ENCODE data around the gene HSBP1. TPM values are rescaled to one million over a fixed set of nuclear protein-coding genes. Genes with fewer than 3 reads are reported as not detected.

HSBP1 gene
- total RNA-seq, 1 experiment from 2014 or later: 235 TPM

DNA sequence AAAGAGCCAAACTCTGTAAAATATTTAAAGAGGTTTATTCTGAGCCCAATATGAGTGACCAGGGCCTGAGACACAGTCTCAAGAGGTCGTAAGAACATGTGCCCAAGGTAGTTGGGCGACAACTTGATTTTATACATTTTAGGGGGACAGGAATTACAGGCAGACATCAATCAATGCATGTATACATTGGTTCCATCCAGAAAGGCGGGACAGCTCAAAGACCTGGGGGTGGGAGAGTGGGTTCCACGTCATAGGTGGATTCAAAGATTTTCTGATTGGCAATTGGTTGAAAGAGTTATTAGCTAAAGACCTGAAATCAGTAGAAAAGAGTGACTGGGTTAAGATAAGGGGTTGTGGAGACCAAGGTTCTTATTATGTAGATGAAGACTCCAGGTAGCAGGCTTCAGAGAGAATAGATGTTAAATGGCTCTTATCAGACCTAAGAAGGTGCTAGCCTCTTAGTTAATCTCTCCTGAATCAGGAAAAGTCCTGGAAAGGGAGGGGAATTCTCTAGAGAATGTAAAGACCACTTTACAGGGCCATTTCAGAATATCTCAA is 32.4 kb downstream of the HSBP1 start:
- H3K9me3 ChIP-seq: 0 out of 2 replicates have a peak, but pooled peaks cover 10% of the 10 kb centered on the region
- no peaks in the 10 kb centered on the region for H3K4me1 ChIP-seq
- TF ChIP-seq, protein P1, sequence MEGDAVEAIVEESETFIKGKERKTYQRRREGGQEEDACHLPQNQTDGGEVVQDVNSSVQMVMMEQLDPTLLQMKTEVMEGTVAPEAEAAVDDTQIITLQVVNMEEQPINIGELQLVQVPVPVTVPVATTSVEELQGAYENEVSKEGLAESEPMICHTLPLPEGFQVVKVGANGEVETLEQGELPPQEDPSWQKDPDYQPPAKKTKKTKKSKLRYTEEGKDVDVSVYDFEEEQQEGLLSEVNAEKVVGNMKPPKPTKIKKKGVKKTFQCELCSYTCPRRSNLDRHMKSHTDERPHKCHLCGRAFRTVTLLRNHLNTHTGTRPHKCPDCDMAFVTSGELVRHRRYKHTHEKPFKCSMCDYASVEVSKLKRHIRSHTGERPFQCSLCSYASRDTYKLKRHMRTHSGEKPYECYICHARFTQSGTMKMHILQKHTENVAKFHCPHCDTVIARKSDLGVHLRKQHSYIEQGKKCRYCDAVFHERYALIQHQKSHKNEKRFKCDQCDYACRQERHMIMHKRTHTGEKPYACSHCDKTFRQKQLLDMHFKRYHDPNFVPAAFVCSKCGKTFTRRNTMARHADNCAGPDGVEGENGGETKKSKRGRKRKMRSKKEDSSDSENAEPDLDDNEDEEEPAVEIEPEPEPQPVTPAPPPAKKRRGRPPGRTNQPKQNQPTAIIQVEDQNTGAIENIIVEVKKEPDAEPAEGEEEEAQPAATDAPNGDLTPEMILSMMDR (IDR thresholded peaks at IDR 0.05; ENCODE audit: insufficient read depth in 1 of 2, low read depth in 1 of 2, low read length in 1 of 2, severe bottlenecking in 1 of 2, unreplicated experiment in 1 of 2): no peak
- no peak overlapping the region for H3K4me3 ChIP-seq (ENCODE audit: low read depth, low read length)
- H3K27me3 Mint-ChIP-seq (ENCODE audit: insufficient read depth, unreplicated experiment): peaks cover 2% of the 10 kb centered on the region
- no peak overlapping the region for H3K4me3 Mint-ChIP-seq (ENCODE audit: unreplicated experiment)
- no peak for DNase-seq
- no peaks in the 10 kb centered on the region for H3K36me3 ChIP-seq (ENCODE audit: control insufficient read depth, insufficient read depth, low read length)
- CTCF ChIA-PET: no interaction called here
- POLR2A ChIA-PET: no interaction called here
- no TSS peak for BruUV-seq (replicated peaks)
- H3K27ac Mint-ChIP-seq (ENCODE audit: unreplicated experiment): no peak overlapping the region
- no peaks in the 10 kb centered on the region for H3K27me3 ChIP-seq (replicated peaks; ENCODE audit: control insufficient read depth, insufficient read depth, low read length)
- H3K36me3 Mint-ChIP-seq (ENCODE audit: insufficient read depth, unreplicated experiment): no peaks in the 10 kb centered on the region
- peaks cover 15% of the 10 kb centered on the region for H3K9me3 Mint-ChIP-seq (ENCODE audit: unreplicated experiment)
- intact Hi-C loops (cut with micrococcal nuclease; ENCODE audit: unreplicated experiment): no loop called here
- no peaks in the 10 kb centered on the region for H3K4me1 Mint-ChIP-seq (ENCODE audit: low read depth, unreplicated experiment)

DNA sequence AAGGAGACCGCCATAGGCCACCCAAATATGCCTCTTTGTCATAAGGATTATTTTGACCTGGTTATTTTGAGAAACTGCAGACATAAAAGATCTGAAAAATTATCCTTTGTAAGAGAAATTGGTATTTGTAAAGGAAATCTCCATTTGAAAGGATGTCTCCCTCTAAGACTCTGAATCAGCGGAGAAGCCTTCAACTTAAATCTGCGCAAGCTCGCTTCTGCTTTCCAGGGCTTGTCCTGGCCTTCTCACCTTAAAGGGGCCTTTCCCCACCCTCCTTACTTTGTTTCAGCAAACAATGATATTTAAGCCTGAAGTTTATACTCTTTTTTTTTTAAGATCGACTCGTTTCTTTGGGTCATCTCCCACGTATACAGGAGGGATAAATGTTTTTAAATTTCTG is 34.5 kb downstream of the HSBP1 start:
- intact Hi-C loops (cut with micrococcal nuclease; ENCODE audit: unreplicated experiment): no loop called here
- no peaks in the 10 kb centered on the region for H3K4me1 Mint-ChIP-seq (ENCODE audit: low read depth, unreplicated experiment)
- POLR2A ChIA-PET: no interaction called here

DNA sequence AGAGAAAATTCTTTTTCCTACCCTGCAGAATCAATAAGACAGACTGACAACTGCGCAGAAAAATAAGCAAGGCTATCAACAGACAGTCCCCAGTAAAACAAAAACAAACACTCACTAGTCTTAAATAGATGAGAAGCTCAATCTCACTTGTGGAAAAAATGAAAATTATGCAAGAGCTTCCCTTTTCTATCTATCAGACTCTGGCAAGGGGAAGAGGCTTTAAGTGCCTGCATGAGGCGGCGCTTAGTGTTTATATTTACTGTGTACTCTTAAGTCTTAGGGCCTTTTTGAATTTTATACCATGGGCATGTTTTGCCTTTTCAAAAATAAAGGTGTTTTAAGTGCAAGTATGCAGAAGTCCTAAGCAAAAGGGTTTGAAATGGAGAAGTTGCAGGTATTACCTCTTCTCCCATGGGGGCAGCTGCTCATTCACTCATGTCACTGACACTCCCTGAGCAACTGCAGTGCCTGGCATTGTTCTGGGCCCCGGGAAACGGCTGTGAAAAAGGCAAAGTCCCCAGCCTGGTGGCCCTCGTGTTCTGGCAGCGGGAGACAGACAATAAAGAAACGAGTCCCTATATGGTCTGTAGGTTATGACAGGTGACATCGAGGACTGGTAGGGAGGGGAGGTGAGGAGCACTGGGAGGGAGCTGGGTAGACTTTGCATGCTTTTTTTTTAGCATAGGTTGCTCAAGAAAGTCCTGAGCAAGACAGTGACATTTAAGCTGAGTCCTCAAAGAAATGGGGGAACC is 35.2 kb downstream of the HSBP1 start:
- ChIA-PET CTCF (no interaction called here), POLR2A (no interaction called here)
- no peaks in the 10 kb centered on the region for H3K4me1 ChIP-seq
- no TSS peak for BruUV-seq (replicated peaks)
- Mint-ChIP-seq H3K36me3 (ENCODE audit: insufficient read depth, unreplicated experiment) (no peaks in the 10 kb centered on the region), H3K9me3 (ENCODE audit: unreplicated experiment) (peaks cover 15% of the 10 kb centered on the region), H3K4me3 (ENCODE audit: unreplicated experiment) (no peak overlapping the region), H3K27me3 (ENCODE audit: insufficient read depth, unreplicated experiment) (peaks cover 5% of the 10 kb centered on the region), H3K27ac (ENCODE audit: unreplicated experiment) (no peak overlapping the region), H3K4me1 (ENCODE audit: low read depth, unreplicated experiment) (no peaks in the 10 kb centered on the region)
- 0 out of 2 replicates have a peak, but pooled peaks cover 10% of the 10 kb centered on the region for H3K9me3 ChIP-seq
- no peaks in the 10 kb centered on the region for H3K36me3 ChIP-seq (ENCODE audit: control insufficient read depth, insufficient read depth, low read length)
- TF ChIP-seq, protein P1 (IDR thresholded peaks at IDR 0.05; ENCODE audit: insufficient read depth in 1 of 2, low read depth in 1 of 2, low read length in 1 of 2, severe bottlenecking in 1 of 2, unreplicated experiment in 1 of 2): no peak
- H3K4me3 ChIP-seq (ENCODE audit: low read depth, low read length): no peak overlapping the region
- intact Hi-C loops (cut with micrococcal nuclease; ENCODE audit: unreplicated experiment): no loop called here
- no peak for DNase-seq
- no peaks in the 10 kb centered on the region for H3K27me3 ChIP-seq (replicated peaks; ENCODE audit: control insufficient read depth, insufficient read depth, low read length)

More for the DNA sequence above, 34.5 kb downstream of the HSBP1 start:
- Mint-ChIP-seq H3K27ac (ENCODE audit: unreplicated experiment) (no peak overlapping the region), H3K36me3 (ENCODE audit: insufficient read depth, unreplicated experiment) (no peaks in the 10 kb centered on the region), H3K4me3 (ENCODE audit: unreplicated experiment) (no peak overlapping the region), H3K9me3 (ENCODE audit: unreplicated experiment) (peaks cover 15% of the 10 kb centered on the region), H3K27me3 (ENCODE audit: insufficient read depth, unreplicated experiment) (peaks cover 5% of the 10 kb centered on the region)
- TF ChIP-seq, protein P1 (IDR thresholded peaks at IDR 0.05; ENCODE audit: insufficient read depth in 1 of 2, low read depth in 1 of 2, low read length in 1 of 2, severe bottlenecking in 1 of 2, unreplicated experiment in 1 of 2): no peak
- no peaks in the 10 kb centered on the region for H3K4me1 ChIP-seq
- no TSS peak for BruUV-seq (replicated peaks)
- 0 out of 2 replicates have a peak, but pooled peaks cover 10% of the 10 kb centered on the region for H3K9me3 ChIP-seq
- no peaks in the 10 kb centered on the region for H3K36me3 ChIP-seq (ENCODE audit: control insufficient read depth, insufficient read depth, low read length)
- no peak for DNase-seq
- no peak overlapping the region for H3K4me3 ChIP-seq (ENCODE audit: low read depth, low read length)
- no peaks in the 10 kb centered on the region for H3K27me3 ChIP-seq (replicated peaks; ENCODE audit: control insufficient read depth, insufficient read depth, low read length)
- CTCF ChIA-PET: interaction anchor here (0.6 kb wide), 1 partner anchor 26 kb away, joined by 5 read pairs; no protein-coding TSS in a partner anchor

All from Caco-2 (cell line).